ENCODE data around the gene CCDC142. TPM values are rescaled to one million over a fixed set of nuclear protein-coding genes. Genes with fewer than 3 reads are reported as not detected.

The CCDC142 gene
- total RNA-seq, 4 donors from 2014 or later = 60.6 to 132 (median 94.7) TPM

DNA sequence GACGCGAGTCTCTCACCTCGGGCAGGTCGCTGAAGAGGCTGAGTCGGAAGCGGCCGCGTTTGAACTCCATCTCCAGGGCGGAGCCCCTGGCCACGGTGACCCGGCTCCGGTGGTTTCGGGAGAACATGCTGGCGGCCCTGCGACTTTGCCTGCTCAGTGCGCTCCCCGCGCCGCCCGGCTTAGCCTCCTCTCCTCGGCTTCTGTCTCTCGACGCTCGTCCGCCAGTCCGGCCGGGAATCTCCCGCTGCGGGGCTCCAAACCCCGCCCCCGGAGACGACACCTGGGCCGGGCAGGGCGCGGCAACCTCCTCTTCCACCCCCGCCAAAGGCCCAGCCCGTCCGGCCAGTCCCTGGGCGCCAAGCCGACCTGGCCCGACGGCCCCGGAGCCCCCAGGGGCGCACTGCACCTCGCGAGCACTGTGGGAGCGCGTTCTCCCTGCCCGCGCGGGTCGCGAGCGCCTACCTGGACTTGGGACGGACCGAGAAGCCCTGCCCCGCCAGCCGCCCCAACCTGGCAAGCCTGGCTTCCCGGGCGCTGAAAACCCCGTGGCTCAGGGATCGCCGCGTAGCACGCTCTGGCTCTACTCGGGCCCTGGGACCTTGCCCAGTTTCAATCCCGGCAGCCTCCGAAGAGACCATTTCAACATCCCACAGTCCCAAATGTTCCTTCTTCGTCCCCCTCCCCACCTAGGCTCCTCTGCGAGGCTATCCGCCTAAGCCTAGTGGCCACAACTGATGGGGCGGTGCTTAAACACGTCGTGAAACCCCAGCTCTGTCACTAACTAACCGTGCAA is 40.9 kb downstream of the CCDC142 start, which contains the start of gene RTKN:
TSS of gene RTKN (minus strand) at position 248 of the 793 bp plus-strand sequence. CDS start at position 127, 121 bp downstream.
- Histone ChIP-seq H3K27me3 (no peaks in the 10 kb centered on the region), H3K4me3 (peak within 1 kb of the TSS; percentile 47 to 77 (median 52)), H3K27ac (peak within 1 kb of the TSS; percentile 63 to 96 (median 90)), H3K36me3 (no peaks in the 10 kb centered on the region), H3K9me3 (no peaks in the 10 kb centered on the region), H3K4me1 (peaks cover 0 to 29% (median 14%) of the 10 kb centered on the region in 4 donors)
- TF ChIP-seq POLR2A (IDR thresholded peaks at IDR 0.05) = peak; percentile 83 to 94
- TF ChIP-seq, protein P1, sequence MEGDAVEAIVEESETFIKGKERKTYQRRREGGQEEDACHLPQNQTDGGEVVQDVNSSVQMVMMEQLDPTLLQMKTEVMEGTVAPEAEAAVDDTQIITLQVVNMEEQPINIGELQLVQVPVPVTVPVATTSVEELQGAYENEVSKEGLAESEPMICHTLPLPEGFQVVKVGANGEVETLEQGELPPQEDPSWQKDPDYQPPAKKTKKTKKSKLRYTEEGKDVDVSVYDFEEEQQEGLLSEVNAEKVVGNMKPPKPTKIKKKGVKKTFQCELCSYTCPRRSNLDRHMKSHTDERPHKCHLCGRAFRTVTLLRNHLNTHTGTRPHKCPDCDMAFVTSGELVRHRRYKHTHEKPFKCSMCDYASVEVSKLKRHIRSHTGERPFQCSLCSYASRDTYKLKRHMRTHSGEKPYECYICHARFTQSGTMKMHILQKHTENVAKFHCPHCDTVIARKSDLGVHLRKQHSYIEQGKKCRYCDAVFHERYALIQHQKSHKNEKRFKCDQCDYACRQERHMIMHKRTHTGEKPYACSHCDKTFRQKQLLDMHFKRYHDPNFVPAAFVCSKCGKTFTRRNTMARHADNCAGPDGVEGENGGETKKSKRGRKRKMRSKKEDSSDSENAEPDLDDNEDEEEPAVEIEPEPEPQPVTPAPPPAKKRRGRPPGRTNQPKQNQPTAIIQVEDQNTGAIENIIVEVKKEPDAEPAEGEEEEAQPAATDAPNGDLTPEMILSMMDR (IDR thresholded peaks at IDR 0.05) = peak in 3 of 6 experiments; percentile 24 to 48 (median 40)
- peak in 2 of 3 donors; percentile 80 to 89 for DNase-seq

DNA sequence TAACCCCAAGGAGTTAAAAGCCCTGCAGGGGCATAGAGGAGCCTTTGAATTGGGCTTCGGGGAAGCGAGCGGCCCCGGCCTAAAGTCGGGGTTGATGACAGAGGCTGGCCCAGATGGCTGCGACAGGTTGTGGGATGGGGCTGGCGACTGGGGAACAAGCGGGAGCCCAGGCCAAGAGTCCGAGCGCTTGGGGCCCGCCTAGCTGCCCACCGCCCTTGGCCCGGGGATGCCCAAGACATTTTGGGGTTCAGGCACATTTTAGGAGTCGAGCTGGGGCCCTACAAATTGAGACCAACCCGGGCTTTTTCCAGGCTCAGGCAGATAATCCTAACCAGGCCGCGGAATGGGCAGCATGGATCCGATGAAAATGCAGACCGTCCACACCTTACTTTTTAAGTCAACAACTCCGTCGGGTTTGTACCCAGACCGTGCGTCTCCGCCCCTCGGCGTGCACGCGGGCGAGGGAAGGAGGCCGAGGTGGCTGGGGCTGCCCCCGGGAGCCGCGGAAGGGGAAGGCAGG is 41.6 kb downstream of the CCDC142 start:
- no peaks in the 10 kb centered on the region for H3K9me3 ChIP-seq
- no peak for TF ChIP-seq POLR2A (IDR thresholded peaks at IDR 0.05)
- TF ChIP-seq, protein P1 (IDR thresholded peaks at IDR 0.05) = no peak
- H3K27ac ChIP-seq = peak overlapping the region; percentile 63 to 96 (median 90)
- no peaks in the 10 kb centered on the region for H3K27me3 ChIP-seq
- DNase-seq = no peak
- H3K4me3 ChIP-seq = peak overlapping the region; percentile 47 to 77 (median 52)
- peaks cover 0 to 33% (median 14%) of the 10 kb centered on the region in 4 donors for H3K4me1 ChIP-seq
- no peaks in the 10 kb centered on the region for H3K36me3 ChIP-seq

DNA sequence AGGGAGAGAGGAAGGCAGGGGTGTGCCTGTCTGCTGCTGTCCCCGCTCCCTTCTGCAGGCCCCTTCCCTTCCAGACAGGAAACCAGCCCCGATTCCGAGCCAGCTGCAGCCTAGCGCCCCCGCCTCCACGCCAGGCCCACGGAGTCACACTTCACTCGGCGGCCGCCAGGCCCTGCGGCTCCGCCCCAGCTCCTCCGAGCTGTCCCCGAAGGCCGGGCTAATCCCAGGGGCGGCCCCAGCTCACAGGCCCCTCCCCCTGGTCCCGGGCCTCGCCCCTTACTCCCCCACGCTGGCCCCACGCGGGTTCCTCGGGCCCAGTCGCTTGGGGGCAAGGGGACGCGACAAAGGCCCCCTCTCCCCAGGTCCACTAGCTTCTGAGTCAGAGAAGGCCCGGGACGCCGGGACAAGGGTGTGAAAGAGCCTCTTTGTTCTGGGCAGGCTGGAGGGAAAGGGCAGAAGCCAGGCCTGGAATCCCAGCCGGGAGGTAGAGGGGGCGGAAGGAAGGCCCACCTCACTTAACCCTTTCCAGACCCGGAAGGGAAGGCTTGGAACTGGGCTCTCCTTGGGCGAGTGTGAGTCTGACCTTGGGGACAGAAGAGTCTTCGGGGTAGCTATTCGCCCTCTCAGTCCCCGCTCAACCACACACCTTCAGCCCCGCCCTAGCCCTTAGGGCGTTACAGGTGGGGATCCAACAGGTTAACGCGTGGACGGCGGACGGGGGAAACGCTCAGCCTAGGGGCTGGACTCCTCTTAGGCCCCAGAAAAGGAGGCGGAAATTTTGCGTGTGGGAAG is 42.2 kb downstream of the CCDC142 start:
- DNase-seq = peak; percentile 57 to 91 (median 90)
- TF ChIP-seq, protein P1 (IDR thresholded peaks at IDR 0.05) = peak in 4 of 6 experiments; percentile 12 to 66 (median 60)
- no peak for TF ChIP-seq POLR2A (IDR thresholded peaks at IDR 0.05)
- H3K36me3 ChIP-seq = no peaks in the 10 kb centered on the region
- H3K27me3 ChIP-seq = no peaks in the 10 kb centered on the region
- H3K9me3 ChIP-seq = no peaks in the 10 kb centered on the region
- H3K4me3 ChIP-seq = peak overlapping the region; percentile 47 to 77 (median 52)
- H3K4me1 ChIP-seq = peaks cover 0 to 33% (median 14%) of the 10 kb centered on the region in 4 donors
- H3K27ac ChIP-seq = peak overlapping the region; percentile 63 to 96 (median 90)

DNA sequence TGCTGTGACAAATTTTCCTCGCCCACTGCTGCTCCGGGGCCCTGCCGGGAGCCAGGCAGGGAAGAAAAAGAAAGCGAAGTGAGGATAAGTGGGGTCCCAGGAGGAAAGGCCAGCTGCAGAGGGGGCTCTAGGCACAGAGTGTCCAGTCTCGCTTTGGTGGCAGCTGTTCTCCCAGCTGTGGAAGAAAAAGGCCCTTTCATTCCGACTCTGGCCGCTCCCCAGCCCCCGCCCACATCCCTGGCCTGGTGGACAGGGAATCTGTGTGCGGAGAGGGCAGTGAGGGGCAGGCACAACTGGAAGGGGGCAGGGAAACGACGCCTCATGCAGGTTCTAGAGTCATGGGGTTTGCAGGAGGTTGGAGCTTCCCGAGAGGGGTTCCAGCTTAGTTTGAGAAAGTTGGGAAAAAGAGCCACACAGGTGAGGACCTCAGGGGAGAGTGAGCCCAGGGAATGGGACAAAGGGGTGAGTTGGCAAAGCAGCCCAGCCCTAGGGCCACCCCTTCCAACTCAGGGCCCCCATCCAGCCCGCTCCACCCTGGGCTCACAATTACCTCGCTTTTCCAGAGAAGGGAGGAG is 42.9 kb downstream of the CCDC142 start:
- no peak for DNase-seq
- Histone ChIP-seq H3K27me3 (no peaks in the 10 kb centered on the region), H3K4me3 (peak overlapping the region; percentile 47 to 77 (median 52)), H3K4me1 (peaks cover 0 to 33% (median 14%) of the 10 kb centered on the region in 4 donors), H3K27ac (peak overlapping the region; percentile 63 to 96 (median 90)), H3K9me3 (no peaks in the 10 kb centered on the region), H3K36me3 (no peaks in the 10 kb centered on the region)
- TF ChIP-seq, protein P1 (IDR thresholded peaks at IDR 0.05) = no peak
- TF ChIP-seq POLR2A (IDR thresholded peaks at IDR 0.05) = no peak

DNA sequence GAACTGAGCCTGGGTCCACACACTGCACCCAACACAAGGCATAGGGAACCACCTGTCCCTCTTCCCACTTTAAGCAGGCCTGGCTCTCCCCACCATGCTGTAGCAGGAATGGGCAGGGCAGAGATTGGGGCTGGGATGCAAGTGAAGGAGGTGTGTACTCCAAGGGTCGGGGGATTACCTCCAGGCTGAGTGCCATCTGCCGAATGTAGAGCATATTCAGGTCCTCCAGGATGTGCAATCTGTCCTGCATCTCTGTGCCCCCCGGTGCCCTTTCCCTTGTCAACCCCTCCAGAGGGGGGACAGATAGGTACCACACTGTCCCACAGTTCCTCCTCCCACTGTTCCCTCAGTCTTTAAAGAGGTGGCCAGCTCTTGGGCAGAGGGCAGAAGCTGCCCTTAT is 43.4 kb downstream of the CCDC142 start:
- Histone ChIP-seq H3K9me3 (no peaks in the 10 kb centered on the region), H3K4me1 (peaks cover 0 to 33% (median 14%) of the 10 kb centered on the region in 4 donors), H3K27ac (peak overlapping the region; percentile 63 to 96 (median 90)), H3K36me3 (no peaks in the 10 kb centered on the region), H3K27me3 (no peaks in the 10 kb centered on the region), H3K4me3 (peak overlapping the region in 3 of 4 donors; percentile 47 to 77 (median 52))
- no peak for DNase-seq
- TF ChIP-seq, protein P1 (IDR thresholded peaks at IDR 0.05) = no peak
- TF ChIP-seq POLR2A (IDR thresholded peaks at IDR 0.05) = no peak

Data from Peyer's patch (tissue), 4 donors.